BLaER1 treated with 17β-estradiol and CSF1 and Interleukin-3, amounts not matched to agents 10 nM and 100 nM (cell line): ENCODE measurements around the gene SLC30A9.
A peak's percentile ranks its signal among the peaks of the same experiment; 100 is the strongest.

ENCODE experiments used
- H3K27ac ChIP-seq, 11 experiments: shearing (Covaris generic); formaldehyde crosslinking; 2 replicates each; pipeline ENCODE4 v1.8.1; 2022
- H3K27me3 ChIP-seq, 11 experiments: shearing (Covaris generic); formaldehyde crosslinking; 2 replicates each; pipeline ENCODE4 v1.8.1; 2022
- H3K36me3 ChIP-seq, 11 experiments: shearing (Covaris generic); formaldehyde crosslinking; 2 replicates each; pipeline ENCODE4 v1.8.1; 2022
- H3K4me1 ChIP-seq, 10 experiments: shearing (Covaris generic); formaldehyde crosslinking; 2 replicates each; pipeline ENCODE4 v1.8.1; 2022
- H3K4me2 ChIP-seq, 11 experiments: shearing (Covaris generic); formaldehyde crosslinking; 2 replicates each; pipeline ENCODE4 v1.8.1; 2022
- H3K4me3 ChIP-seq, 10 experiments: shearing (Covaris generic); formaldehyde crosslinking; 2 replicates each; pipeline ENCODE4 v1.8.1; 2022
- H3K9ac ChIP-seq, 11 experiments: shearing (Covaris generic); formaldehyde crosslinking; 2 replicates each; pipeline ENCODE4 v1.8.1; 2022
- H3K9me3 ChIP-seq, 11 experiments: shearing (Covaris generic); formaldehyde crosslinking; replicated peaks in 1 of 11; 2 replicates each; pipeline ENCODE4 v1.8.1; 2022
- H4K20me1 ChIP-seq, 11 experiments: shearing (Covaris generic); formaldehyde crosslinking; 2 replicates each; pipeline ENCODE4 v1.8.1; 2022
- Cebpa-rat ChIP-seq, 11 experiments: shearing (Covaris generic); IDR thresholded peaks; 2 replicates each; pipeline ENCODE4 v1.8.1; 2022

Gene SLC30A9

DNA sequence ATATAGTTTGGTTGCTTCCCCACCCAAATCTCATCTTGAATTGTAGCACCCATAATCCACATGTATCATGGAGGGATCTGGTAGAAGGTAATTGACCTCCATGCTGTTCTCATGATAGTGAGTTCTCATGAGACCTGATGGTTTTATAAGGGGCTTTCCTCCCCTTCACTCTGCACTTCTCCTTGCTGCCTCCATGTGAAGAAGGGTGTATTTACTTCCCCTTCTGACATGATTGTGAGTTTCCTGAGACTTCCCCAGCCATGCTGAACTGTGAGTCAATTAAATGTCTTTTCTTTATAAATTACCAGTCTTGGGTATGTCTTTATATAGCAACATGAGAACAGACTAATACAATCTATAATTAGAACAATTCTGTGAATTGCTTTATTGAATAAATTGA is 20.7 kb upstream of the SLC30A9 start:
- Histone ChIP-seq H3K4me1 (peaks cover 0 to 9% (median 0%) of the 10 kb centered on the region in 10 experiments; a peak in 2 of 20 replicates), H4K20me1 (no peaks in the 10 kb centered on the region), H3K4me2 (0 out of 22 replicates have a peak overlapping the region, but pooled peaks of 1 of the 11 experiments have one; percentile 2), H3K27ac (no peak overlapping the region), H3K4me3 (no peak overlapping the region), H3K36me3 (peaks cover 0 to 13% (median 0%) of the 10 kb centered on the region in 11 experiments; a peak in 2 of 22 replicates), H3K27me3 (no peaks in the 10 kb centered on the region), H3K9ac (no peak overlapping the region), H3K9me3 (peaks cover 19 to 31% (median 20%) of the 10 kb centered on the region in 11 experiments)
- no peak for TF ChIP-seq Cebpa-rat (IDR thresholded peaks at IDR 0.05)

- peaks cover 0 to 20% (median 0%) of the 10 kb centered on the region in 10 experiments; a peak in 7 of 20 replicates for H3K4me1 ChIP-seq
- no peak overlapping the region for H3K4me3 ChIP-seq
- TF ChIP-seq Cebpa-rat (IDR thresholded peaks at IDR 0.05): no peak
- no peak overlapping the region for H3K4me2 ChIP-seq
- H4K20me1 ChIP-seq: no peaks in the 10 kb centered on the region
- no peak overlapping the region for H3K27ac ChIP-seq
- no peak overlapping the region for H3K9ac ChIP-seq
- H3K27me3 ChIP-seq: no peaks in the 10 kb centered on the region
- H3K36me3 ChIP-seq: no peaks in the 10 kb centered on the region
- peaks cover 0 to 10% (median 0%) of the 10 kb centered on the region in 11 experiments; a peak in 5 of 22 replicates for H3K9me3 ChIP-seq
These were observed 15.0 kb upstream of the SLC30A9 start for GRCh38 chr4:41975341-41975740.

DNA sequence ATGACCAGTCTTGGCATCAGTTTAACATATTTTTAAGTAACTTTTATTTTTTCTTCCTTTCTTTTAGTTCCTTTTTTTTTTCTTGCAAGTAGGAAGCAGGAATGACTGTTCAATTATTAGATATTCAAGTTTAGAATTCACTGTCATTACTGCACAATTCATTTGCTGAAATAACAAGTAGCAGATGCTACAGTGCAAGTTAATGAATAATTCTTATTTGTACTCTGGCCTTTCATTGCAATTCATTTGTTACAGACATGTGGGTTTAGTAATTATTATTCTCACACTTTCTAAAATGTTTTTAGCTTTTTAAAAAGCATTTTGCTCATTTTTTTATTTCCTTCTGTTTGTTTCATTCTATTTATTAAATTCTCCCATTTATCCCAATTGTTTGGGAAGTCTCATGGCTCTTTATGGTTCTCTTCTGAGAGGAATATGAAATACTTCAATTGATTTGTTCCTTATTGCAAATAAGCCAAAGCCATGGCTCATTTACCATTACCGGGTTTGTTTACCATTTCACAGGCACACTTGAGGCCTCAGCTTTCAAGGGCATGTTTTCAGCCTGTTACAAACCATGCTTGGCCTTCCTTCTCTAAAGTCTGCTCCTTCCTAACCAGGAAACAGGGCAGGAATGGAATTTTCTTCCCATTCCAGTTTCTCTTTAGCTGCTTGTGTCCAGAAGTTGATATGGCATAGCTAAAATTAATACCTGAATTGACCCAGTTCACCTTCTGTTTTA is 13.4 kb upstream of the SLC30A9 start:
- no peaks in the 10 kb centered on the region for H4K20me1 ChIP-seq
- peak overlapping the region in 1 of 11 experiments; percentile 35; a peak in 1 of 22 replicates for H3K4me2 ChIP-seq
- peaks cover 0 to 7% (median 0%) of the 10 kb centered on the region in 11 experiments; a peak in 6 of 22 replicates for H3K9me3 ChIP-seq
- no peaks in the 10 kb centered on the region for H3K27me3 ChIP-seq
- no peak overlapping the region for H3K27ac ChIP-seq
- H3K36me3 ChIP-seq: no peaks in the 10 kb centered on the region
- H3K9ac ChIP-seq: no peak overlapping the region
- TF ChIP-seq Cebpa-rat (IDR thresholded peaks at IDR 0.05): no peak
- no peak overlapping the region for H3K4me3 ChIP-seq
- peaks cover 0 to 20% (median 0%) of the 10 kb centered on the region in 10 experiments; a peak in 7 of 20 replicates for H3K4me1 ChIP-seq

DNA sequence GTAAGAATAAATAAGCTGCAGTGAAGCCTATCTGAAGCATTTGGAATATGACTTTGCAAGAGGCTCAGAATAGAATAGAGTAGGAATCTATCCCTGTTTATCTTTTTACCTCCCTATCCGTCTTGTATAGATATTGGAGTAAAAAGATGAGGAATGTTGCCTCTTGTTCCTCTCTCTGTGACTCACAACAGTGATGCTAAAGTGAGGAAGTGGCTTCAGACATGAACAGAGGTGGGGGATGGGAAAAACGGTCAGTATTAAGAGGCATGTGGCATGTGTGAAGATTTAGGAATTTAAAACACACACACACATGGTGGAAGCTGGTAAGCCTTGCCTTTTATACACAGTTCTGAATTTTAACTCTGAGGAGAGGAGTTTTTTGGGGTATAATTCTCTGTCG is 12.6 kb upstream of the SLC30A9 start:
- Histone ChIP-seq H3K4me3 (no peak overlapping the region), H3K4me2 (peak overlapping the region in 4 of 11 experiments; percentile 18 to 35 (median 20); a peak in 2 of 22 replicates), H4K20me1 (no peaks in the 10 kb centered on the region), H3K27me3 (no peaks in the 10 kb centered on the region), H3K36me3 (no peaks in the 10 kb centered on the region), H3K4me1 (peaks cover 0 to 20% (median 0%) of the 10 kb centered on the region in 10 experiments; a peak in 7 of 20 replicates), H3K9me3 (peaks cover 0 to 6% (median 0%) of the 10 kb centered on the region in 11 experiments; a peak in 1 of 22 replicates), H3K27ac (no peak overlapping the region), H3K9ac (no peak overlapping the region)
- no peak for TF ChIP-seq Cebpa-rat (IDR thresholded peaks at IDR 0.05)

GRCh38 chr4:41981456-41981855 is 8.9 kb upstream of the SLC30A9 start, which contains the start of gene DCAF4L1:
Gene DCAF4L1 (plus strand): TSS chr4:41981756. CDS start chr4:41981793, 37 bp downstream.
- Histone ChIP-seq H3K9me3 (no peaks in the 10 kb centered on the region; a peak in 1 of 22 replicates), H3K27me3 (no peaks in the 10 kb centered on the region), H3K27ac (no peak within 1 kb of the TSS), H3K4me2 (no peak within 1 kb of the TSS), H4K20me1 (no peaks in the 10 kb centered on the region), H3K36me3 (no peaks in the 10 kb centered on the region), H3K4me3 (no peak within 1 kb of the TSS), H3K4me1 (peaks cover 0 to 18% (median 0%) of the 10 kb centered on the region in 10 experiments; a peak in 7 of 20 replicates), H3K9ac (no peak within 1 kb of the TSS)
- no peak for TF ChIP-seq Cebpa-rat (IDR thresholded peaks at IDR 0.05)

- H4K20me1 ChIP-seq: no peaks in the 10 kb centered on the region
- H3K27me3 ChIP-seq: no peaks in the 10 kb centered on the region
- H3K9me3 ChIP-seq: no peaks in the 10 kb centered on the region; a peak in 1 of 22 replicates
- H3K9ac ChIP-seq: no peak overlapping the region
- TF ChIP-seq Cebpa-rat (IDR thresholded peaks at IDR 0.05): no peak
- H3K4me3 ChIP-seq: no peak overlapping the region
- H3K27ac ChIP-seq: no peak overlapping the region
- no peaks in the 10 kb centered on the region for H3K36me3 ChIP-seq
- peaks cover 0 to 5% (median 0%) of the 10 kb centered on the region in 10 experiments; a peak in 7 of 20 replicates for H3K4me1 ChIP-seq
- no peak overlapping the region for H3K4me2 ChIP-seq
These were observed 7.6 kb upstream of the SLC30A9 start for GRCh38 chr4:41982716-41983115.

DNA sequence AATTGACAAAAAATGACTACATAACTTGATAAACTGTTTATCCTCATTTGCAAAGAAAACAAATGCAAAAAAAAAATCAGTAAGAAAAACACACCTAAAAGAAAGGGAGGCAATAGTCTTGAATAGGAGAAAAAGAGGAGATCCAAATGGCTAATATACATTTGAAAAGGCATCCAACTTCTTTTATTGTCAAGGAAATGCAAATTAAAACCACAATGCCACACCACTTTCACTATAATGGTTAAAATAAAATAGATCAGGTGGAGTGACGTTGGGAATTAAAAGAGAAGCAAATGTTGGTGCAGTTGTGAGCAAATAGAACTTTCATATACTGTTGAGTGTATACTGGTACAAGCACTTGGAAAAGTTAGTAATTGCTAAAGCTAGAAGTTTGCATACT is 5.2 kb upstream of the SLC30A9 start:
- no peak overlapping the region for H3K27ac ChIP-seq
- TF ChIP-seq Cebpa-rat (IDR thresholded peaks at IDR 0.05): no peak
- H3K4me3 ChIP-seq: no peak overlapping the region
- H3K9ac ChIP-seq: no peak overlapping the region
- H3K9me3 ChIP-seq: no peaks in the 10 kb centered on the region; a peak in 1 of 22 replicates
- no peaks in the 10 kb centered on the region for H4K20me1 ChIP-seq
- H3K4me1 ChIP-seq: peaks cover 6 to 18% (median 7%) of the 10 kb centered on the region in 10 experiments; a peak in 17 of 20 replicates
- H3K36me3 ChIP-seq: no peaks in the 10 kb centered on the region
- H3K4me2 ChIP-seq: no peak overlapping the region
- H3K27me3 ChIP-seq: no peaks in the 10 kb centered on the region

DNA sequence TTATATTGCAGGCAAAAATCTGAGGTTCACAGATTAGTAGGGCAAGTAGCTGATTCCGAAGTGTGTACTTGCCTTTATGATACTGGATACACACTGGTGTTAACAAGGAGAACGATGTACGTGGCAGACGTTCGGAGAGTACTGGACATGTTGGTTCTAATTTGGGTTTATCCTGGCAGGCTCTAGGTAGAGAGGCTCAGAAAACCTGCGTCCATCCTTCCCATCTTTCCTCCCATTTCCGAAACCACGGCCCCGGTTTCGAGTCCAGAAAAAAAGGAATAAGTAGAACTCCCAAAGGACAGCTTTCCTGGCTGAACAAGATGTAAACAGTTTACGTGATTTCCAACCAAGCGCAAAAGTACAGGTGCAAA is 351 bp upstream of the SLC30A9 start:
- TF ChIP-seq Cebpa-rat (IDR thresholded peaks at IDR 0.05): no peak
- no peaks in the 10 kb centered on the region for H3K9me3 ChIP-seq
- peak overlapping the region; percentile 77 to 96 (median 84) for H3K4me2 ChIP-seq
- H3K36me3 ChIP-seq: no peaks in the 10 kb centered on the region
- H3K4me3 ChIP-seq: peak overlapping the region; percentile 75 to 94 (median 84)
- peaks cover 20 to 42% (median 23%) of the 10 kb centered on the region in 10 experiments for H3K4me1 ChIP-seq
- peak overlapping the region; percentile 79 to 92 (median 86); a peak in 20 of 22 replicates for H3K27ac ChIP-seq
- peak overlapping the region; percentile 79 to 92 (median 89) for H3K9ac ChIP-seq
- H3K27me3 ChIP-seq: no peaks in the 10 kb centered on the region
- H4K20me1 ChIP-seq: peaks cover 0 to 13% (median 0%) of the 10 kb centered on the region in 11 experiments; a peak in 6 of 22 replicates
